HS-5 (cell line): ENCODE measurements around the gene SLC12A4.
A peak's percentile ranks its signal among the peaks of the same experiment; 100 is the strongest.
"Not testable (repeated sequence)": the region's sequence is repeated elsewhere in the genome, so short reads cannot be mapped to it uniquely, and the experiment has no call there.

Experiments
- DNase-seq: peaks from one replicate; pipeline ENCODE4 v3.0.0-alpha.2; 2012; ENCODE audit warnings: low read depth

The SLC12A4 gene

GRCh38 chr16:67926181-67926750 lies 42.2 kb downstream of the SLC12A4 start:
- no peak for DNase-seq

- DNase-seq: no peak
These were observed 44.1 kb downstream of the SLC12A4 start for GRCh38 chr16:67924140-67924906.

- DNase-seq: no peak
These were observed 44.9 kb downstream of the SLC12A4 start for GRCh38 chr16:67923414-67924116.

- DNase-seq: no peak
These were observed 45.7 kb downstream of the SLC12A4 start for GRCh38 chr16:67922740-67923139.

- DNase-seq: no peak
These were observed 46.2 kb downstream of the SLC12A4 start for GRCh38 chr16:67922221-67922620.

- no peak for DNase-seq
These were observed 48.7 kb downstream of the SLC12A4 start for GRCh38 chr16:67919622-67920221.

- DNase-seq: peak; percentile 87
These were observed 50.6 kb downstream of the SLC12A4 start for GRCh38 chr16:67917852-67918236.

- DNase-seq: no peak
These were observed 51.1 kb downstream of the SLC12A4 start for GRCh38 chr16:67917140-67917851.

GRCh38 chr16:67915831-67916723 lies 52.4 kb downstream of the SLC12A4 start:
- no peak for DNase-seq

GRCh38 chr16:67915496-67915769 lies 53.0 kb downstream of the SLC12A4 start:
- DNase-seq: not testable (repeated sequence)

- DNase-seq: no peak
These were observed 53.5 kb downstream of the SLC12A4 start for GRCh38 chr16:67914758-67915495.

GRCh38 chr16:67910158-67910557 lies 58.3 kb downstream of the SLC12A4 start:
- DNase-seq: no peak

- DNase-seq: no peak
These were observed 59.2 kb downstream of the SLC12A4 start for GRCh38 chr16:67909056-67909742.

- DNase-seq: no peak
These were observed 60.8 kb downstream of the SLC12A4 start for GRCh38 chr16:67907397-67908180.

GRCh38 chr16:67902831-67903230 lies 65.6 kb downstream of the SLC12A4 start:
- DNase-seq: no peak

GRCh38 chr16:67901734-67902133 lies 66.7 kb downstream of the SLC12A4 start:
- no peak for DNase-seq

- DNase-seq: no peak
These were observed 71.2 kb downstream of the SLC12A4 start for GRCh38 chr16:67897231-67897630.

GRCh38 chr16:67893743-67894399 lies 74.6 kb downstream of the SLC12A4 start:
- DNase-seq: no peak
